COLO668 (cell line): ENCODE results near the gene EFCAB5.
"Not testable (repeated sequence)": the region's sequence is repeated elsewhere in the genome, so short reads cannot be mapped to it uniquely, and the experiment has no call there.

Experiments used
- DNase-seq: peaks from one replicate; lab custom pipeline; 2025; ENCODE audit not compliant: unreplicated experiment; lab: John Stamatoyannopoulos, UW

EFCAB5 gene

DNA sequence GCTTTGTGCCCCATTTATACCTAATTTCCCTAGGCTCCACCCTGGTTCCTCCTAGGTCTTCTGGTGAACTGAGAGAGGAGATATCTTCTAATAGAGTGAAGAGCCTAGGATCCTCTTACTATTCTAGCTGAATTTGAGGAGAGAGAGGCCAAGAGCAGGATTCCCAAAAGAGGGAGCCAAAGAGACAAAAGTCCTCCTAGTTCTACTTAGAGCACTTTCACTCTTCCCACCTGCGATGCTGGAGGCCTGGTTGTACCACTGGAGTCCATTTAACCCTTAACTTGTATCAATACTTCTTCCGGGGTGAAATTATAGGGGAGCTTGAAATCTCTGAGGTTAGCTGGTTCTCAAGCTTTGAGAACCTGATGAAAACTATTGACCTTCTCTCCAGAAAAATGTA lies 8.1 kb upstream of the EFCAB5 start:
- DNase-seq = no peak

DNA sequence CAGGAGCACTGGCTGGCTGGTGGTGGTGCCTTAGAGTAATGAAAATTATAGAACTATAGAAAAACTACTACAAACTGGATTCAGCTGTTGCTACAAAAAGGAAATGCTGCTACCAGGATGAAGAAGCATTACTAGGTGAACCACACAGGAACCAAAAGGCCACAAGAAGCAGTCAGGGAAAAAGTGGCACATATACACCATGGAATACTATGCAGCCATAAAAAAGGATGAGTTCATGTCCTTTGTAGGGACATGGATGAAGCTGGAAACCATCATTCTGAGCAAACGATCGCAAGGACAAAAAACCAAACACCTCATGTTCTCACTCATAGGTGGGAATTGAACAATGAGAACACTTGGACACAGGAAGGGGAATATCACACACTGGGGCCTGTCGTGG lies 5.5 kb upstream of the EFCAB5 start:
- not testable (repeated sequence) for DNase-seq

DNA sequence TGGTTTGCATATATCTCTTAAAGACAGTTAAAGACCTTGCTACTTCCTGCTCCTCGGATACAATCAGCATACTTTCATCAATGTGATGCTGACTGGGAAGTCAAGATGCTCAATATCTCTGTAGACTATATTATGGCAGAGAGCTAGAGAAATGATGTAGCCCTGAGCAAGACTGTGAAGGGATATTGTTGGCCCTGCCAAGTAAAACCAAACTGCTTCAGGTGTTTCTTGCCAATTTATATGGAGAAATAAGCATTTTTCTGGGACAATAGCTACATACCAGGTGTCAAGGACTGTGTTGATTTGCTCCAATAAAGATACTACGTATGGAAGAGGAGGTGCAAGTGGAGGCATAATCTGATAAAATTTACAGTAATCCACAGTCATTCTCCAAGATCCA lies 4.7 kb upstream of the EFCAB5 start:
- no peak for DNase-seq

DNA sequence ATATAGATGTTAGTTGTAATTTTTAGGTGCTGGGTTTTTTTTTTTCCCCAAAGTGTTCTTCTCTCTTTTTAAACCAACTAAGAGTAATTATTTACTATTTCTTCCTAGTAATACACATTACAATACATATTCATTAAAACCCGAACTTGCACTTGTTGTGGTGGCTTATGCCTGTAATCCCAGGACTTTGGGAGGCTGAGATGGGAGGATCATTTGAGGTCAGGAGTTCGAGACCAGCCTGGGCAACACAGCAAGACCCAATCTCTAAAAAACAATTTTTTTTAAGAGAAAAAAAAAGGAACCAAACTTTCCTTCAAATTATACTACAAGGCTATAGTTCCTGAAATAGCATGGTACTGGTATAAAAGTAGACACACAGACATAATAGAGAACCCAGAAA lies 3.8 kb downstream of the EFCAB5 start:
- DNase-seq = no peak

DNA sequence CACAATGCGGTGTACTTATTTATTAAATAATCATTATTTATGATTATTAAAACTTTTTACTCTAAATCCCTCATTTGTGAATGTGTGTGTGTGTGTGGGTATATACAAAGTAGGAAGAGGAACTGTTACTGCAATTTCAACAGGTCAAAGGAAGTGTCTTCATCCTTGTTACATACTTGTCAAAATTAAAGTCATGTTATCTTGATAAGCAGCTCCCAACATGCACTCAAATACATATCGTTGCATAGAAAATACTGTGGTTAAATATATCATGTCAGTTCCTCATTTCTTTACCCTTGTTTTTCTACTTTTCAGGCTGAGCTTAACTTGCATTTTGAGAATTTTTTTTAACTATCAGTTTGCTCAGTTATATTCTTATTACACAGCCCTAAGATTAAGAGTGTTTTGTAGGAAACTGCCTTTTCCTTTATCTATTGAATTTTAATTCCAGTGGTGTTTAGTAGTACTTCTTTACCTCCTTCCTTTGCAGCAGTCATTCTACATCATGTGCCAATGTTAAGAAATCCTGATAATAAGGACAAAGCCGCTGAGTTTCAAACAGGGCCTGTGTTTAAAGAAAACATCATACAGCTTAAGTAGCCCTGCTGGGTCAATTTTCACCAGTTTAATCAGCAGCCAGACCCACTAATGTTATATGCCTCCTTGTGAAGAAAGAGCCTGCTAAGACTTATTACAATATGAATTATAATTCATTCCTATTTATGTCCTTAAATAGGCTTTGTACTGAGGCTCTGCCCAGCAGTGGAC lies 7.2 kb downstream of the EFCAB5 start:
- no peak for DNase-seq

DNA sequence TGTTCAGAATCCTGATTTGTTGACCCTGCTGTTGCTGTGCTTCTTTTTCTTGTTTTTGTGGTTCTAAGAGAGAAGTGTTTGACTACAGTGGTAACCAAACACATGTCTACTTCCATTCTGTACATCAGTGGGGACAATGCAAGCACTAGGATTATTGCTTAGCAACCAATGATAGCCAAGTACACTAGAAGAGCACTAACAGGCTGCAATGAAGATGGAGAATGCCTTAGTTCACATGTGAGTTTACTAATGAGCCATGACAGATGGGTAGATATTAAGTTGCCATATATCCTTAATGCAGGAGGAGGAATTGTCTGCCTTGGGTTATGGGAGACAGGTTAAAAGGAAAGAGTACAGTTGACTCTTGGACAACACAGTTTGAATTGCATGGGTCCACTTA lies 8.3 kb downstream of the EFCAB5 start:
- no peak for DNase-seq

DNA sequence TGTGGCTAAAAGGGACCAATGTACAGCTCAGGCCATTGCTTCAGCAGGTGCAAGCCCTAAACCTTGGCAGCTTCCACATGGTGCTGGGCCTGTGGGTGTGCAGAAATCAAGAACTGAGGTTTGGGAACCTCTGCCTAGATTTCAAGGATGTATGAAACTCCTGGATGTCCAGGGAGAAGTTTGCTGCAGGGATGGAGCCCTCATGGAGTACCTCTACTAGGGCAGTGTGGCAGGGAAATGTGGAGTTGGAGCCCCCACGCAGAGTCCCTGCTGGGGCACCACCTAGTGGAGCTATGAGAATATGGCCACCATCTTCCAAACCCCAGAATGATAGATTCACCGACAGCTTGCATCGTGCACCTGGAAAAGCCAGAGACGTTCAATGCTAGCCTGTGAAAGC lies 13.0 kb downstream of the EFCAB5 start:
- no peak for DNase-seq

DNA sequence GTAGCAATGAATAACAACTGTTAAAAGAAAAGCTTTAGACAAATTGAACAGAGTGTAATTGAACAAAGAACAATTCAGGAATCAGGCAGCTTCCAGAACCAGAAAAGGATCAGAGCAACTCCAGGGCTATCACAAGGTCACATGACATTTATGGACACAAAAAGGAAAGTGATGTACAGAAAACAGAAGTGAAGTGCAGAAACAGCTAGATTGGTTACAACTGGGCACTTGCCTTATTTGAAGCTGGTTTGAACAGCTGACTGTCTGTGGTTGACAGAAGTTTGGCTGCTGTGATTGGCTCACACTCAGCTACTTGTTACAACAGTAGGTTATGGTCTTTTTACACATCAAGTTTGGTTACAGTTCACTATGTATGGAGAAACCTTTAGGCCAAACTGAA lies 14.8 kb downstream of the EFCAB5 start:
- no peak for DNase-seq

DNA sequence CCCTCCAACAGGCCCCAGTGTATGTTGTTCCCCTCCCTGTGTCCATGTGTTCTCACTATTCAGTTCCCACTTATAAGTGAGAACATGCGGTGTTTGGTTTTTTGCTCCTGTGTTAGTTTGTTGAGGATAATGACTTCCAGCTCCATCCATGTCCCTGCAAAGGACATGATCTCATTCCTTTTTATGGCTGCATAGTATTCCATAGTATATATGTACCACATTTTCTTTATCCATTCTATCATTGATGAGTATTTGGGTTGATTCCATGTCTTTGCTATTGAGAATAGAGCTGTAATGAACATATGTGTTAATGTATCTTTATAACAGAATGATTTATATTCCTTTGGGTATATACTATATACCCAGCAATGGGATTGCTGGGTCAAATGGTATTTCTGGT lies 16.1 kb downstream of the EFCAB5 start:
- not testable (repeated sequence) for DNase-seq

DNA sequence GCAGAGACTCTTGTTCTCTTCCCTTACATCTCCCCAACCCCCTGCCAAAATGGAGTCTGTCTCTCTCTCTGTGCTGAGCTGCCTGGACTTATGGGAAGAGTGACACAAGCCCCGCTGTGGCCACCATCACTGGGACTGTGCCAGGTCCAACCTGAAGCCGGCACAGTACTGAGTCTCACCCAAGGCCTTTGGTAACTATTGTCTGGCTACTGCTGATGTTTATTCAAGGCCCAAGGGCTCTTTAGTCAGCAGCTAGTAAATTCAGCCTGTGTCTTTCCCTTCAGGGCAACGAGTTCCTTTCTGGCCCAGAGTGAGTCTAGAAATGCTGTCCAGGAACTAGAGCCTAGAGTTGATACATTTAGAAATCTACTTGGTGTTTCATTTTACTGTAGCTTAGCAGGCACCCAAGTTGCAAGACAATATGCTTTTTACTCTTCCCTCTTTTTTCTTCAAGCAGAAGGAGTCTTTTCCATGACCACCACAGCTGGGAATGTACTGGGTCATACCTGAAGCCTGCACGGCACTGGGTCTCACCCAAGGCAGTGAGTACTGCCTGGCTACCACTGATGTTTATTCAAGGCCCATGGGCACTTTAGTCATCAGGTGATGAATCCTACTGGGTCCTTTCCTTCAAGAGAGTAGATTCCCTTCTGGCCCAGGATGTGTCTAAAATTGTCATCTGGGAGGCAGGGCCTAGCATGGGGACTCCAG lies 17.7 kb downstream of the EFCAB5 start:
- no peak for DNase-seq

DNA sequence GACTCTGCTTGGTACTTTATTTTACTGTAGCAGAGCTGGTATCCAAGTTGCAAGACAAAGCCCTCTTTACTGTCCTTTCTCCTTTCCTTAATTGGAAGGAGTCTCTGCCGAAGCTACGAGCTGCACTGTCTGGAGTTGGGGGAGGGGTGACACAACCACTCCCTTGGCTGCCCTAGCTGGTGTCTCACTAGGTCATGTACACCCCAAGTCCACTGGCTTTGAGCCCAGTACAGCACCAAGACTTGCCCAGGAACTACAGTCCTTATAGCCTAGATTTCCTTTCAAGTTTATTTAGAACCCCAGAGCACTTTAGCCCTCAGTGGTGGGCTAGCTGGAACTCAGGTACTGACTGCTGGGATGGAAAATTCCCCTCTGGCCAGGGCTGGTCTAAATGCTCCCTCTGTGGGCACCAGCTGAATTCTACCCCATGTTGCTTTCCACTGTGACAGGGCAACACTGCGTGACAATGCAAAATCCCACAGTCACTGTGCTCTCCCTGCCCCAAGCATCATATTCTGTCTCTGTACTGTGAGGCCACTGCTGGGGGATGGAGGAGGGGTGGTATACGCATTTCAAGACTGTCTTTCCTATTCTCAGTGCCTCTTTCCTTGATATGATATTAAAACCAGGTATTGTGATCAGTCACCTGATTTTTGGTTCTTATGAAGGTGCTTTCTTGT lies 18.4 kb downstream of the EFCAB5 start:
- no peak for DNase-seq

DNA sequence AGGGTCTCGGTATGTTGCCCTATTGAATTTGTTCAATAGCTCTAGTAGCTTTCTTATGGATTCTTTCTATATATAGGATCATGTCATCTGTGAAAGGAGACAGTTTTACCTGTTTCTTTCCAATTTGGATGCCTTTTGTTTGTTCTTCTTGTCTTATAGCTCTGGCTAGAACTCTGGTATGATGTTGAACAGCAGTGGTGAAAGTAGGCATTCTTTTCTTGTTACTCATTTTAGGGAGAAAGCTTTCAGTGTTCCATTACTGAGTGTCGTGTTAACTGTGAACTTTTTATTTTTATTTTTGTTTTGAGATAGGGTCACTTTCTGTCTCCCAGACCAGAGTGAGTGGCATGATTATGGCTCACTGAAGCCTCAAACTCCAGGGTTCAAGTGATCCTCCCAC lies 21.2 kb downstream of the EFCAB5 start:
- DNase-seq = no peak

DNA sequence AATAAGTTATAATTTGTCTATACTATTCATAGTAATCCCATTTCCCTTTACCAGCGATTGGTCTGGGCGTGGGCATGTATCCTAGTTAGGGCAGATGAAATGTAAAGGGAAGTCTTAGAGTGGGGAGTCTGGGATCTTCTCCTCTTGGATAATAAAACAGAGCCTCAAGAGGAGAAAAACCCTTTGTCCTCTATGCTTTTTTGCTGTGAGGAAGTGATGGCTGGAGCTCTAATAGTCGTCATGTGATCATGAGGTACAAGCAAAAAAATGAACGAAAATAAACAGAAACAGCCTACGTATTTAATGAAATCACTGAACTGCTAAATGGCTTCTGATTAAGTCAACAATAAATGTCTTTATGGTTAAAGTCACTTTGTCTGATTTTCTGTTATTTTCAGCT lies 26.8 kb downstream of the EFCAB5 start:
- DNase-seq = no peak

DNA sequence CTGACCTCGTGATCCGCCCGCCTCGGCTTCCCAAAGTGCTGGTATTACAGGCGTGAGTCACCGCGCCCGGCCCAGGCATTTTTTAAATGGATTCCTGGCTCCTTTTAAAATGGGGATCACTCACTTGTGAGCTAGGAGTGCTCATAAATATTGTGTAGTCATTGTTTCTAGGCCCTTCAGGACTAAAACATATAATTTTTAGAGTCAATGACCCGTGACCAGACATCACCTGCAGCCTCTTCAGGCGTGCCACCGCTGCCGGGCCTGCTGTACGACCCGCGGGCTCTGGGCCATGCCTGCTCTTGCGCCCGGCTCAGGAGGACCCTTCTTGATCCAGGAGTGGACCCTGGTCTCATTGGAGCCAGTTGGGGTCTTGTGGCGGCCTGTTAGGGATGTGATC lies 30.8 kb downstream of the EFCAB5 start:
- peak; percentile 36 for DNase-seq

DNA sequence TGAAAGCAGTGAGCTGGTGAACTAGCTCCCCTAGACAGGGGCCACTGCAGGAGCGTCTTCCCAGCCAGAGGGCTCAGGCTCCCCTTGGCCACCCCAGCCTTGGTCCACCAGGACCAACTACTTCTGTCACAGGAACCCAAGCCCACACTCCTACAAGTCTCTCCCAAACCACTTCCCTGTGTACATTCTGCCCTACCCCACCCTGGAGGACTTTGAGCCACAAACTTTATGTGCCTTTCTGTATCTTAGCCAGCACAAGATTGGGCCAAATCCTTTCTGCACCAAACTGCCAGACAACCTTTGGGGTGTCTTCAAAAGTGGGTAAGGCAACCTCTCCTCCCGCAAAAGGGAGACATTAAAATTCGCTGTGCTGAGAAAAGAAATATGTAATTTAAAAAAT lies 31.6 kb downstream of the EFCAB5 start:
- DNase-seq = no peak

DNA sequence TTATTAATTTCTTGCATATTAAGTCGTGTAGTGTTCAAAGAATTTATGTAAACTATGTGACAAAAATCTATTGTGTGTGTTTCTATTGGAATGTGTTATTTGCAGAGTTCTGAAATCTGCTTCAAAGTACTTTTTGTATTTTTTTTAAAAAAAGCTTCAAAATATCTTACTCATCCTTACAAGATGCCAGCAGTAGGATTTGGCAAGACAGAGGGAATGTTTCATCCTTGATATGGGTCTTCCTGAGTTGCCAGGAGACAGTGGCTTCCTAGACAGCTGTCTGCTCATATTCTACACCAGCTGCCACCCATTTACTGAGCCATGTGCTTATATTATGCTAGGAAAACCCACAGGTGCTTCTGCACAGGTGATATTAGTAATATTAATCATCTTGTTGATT lies 36.4 kb downstream of the EFCAB5 start:
- no peak for DNase-seq

DNA sequence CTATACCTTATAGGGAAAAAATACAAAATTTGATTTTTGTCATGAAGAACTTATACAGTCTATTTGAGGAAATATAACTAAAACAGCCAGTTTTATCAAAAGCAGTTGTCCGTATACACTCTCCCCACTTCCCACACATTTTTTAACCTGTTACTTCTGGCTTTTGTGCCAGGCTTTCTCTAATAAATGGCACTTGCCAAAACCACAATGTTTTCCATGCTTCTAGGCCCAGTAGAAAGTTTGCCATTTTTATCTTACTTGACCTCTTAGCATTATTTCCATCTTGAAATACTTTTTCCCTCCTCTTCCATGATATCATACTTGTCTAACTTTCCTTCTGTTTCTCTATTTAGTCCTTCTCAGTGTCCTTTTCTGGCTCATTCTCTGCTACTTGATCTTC lies 38.8 kb downstream of the EFCAB5 start:
- no peak for DNase-seq

DNA sequence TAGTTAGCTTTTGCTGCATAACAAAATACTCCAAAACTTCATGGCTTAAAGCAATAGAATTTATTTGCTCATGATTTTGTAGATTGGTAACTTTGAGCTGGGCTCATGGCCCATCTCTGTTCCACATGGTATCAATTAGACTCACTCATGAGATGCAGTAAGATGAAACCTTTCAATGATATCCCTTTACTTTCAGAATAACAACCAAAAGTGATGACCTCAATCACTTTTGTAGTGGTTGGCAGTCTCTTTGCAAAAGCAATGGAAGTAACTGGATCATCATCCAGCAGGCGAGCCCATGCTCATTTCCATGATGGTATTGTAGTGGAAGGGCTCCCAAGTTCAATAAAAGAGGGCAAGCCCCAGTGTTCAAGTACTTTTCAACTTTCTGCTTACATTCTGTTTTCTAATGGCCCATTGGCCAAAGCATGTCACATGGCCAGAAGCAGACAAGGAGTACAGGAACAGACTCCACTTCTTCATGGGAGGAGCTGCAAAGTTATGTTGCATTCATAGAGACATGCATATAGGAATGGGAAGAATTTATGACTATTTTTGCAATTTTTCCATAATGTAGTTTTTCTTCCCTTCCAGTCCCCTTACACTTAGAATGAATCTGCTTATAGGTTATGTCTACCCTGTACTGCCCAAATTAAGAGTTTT lies 41.7 kb downstream of the EFCAB5 start:
- DNase-seq = no peak

DNA sequence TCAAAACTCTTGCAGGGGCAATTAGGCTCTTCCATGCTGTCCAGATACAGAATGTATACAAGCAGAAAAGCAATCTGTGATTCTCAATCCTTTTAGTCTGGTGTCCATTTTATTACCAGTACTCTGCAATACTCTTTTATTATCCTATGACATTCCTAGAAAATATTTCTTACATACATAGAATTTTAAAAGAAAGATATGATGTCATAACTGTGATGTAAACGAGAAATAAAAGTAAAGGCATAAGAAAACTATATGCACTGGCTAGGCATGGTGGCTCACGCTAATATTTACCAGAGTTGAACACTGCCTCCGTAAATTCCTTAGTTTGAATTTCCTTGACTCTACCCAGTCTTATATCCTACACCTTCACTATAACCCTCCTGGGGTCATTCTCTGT lies 55.0 kb downstream of the EFCAB5 start:
- DNase-seq = no peak

DNA sequence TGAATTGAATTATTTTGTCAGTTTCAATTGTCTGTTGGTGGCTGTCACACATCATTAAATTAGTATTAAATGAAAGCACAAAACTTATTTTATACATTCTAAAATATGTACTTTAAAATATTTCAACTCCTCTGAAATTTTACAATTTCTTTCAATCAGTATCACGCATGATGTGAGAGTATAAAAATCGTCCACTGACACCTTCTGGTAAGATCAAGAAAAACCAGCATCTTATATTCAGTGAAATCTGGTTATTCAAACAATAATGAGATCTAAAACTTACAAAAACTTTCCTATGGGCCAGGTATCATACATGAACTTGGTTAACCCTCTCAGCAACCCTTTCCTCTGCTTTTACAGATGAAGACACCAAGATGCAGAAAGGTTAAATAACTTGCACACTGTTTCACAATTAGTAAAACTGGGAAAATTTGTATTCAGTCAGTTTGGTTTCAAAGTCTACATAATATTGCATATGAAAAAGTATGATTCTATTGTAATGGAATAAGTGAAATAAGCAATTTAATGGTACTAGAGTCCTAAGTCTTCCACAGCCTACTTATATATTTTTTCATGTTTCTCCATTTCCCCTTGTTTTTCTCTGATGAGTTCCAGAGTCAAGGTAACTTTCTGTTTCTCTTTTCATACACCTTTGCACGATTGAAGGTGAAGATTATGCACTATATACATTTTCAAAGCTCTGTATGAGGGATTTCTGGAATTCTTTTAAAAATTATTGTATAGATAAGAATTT lies 58.7 kb downstream of the EFCAB5 start:
- no peak for DNase-seq

DNA sequence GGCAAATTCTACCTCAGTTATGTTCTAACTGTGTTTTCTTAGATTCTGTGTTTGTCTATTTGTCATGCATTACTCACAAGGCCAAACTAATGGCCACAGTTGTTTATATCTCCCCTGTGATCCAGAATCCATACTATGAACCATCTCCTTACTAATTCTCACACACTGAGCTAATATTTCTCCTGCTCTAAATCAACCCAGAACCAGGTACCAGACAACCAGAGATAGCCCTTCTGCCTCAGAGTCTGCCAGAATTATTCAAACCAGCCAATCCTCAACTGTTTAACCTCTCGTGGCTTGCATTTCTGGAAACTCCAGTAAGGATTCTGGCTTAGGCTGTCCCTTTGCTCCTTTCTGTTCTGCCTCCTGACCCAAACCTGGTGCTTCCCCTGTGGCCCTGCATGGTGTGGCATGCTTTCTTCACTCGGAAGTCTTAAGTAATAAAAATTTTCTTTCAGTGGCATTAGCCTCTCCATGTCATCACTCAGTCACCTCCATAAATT lies 59.4 kb downstream of the EFCAB5 start:
- no peak for DNase-seq
